PFSK-1 (cell line): ENCODE data around the gene FNDC10.

Experiments
- FOXP2 ChIP-seq: optimal IDR thresholded peaks from 2 replicates; pipeline ENCODE3; 2011; ENCODE audit warnings: borderline replicate concordance, control low read depth, inconsistent platforms; ENCODE audit not compliant: insufficient read depth; ENCODE audit errors: extremely low read length, extremely low read depth
- POLR2AphosphoS5 ChIP-seq: IDR thresholded peaks from 2 replicates; pipeline ENCODE4 v1.6.1; 2012; ENCODE audit warnings: low read depth, mild to moderate bottlenecking, control low read depth, low read length, moderate library complexity
- TAF1 ChIP-seq: IDR thresholded peaks from 2 replicates; pipeline ENCODE4 v1.6.1; 2012; ENCODE audit warnings: low read length, control low read depth, borderline replicate concordance; ENCODE audit not compliant: insufficient read depth
- TF ChIP-seq, protein P1 (sequence below), 2 experiments: IDR thresholded peaks; 2 replicates each; pipeline versions ENCODE4 v1.6.1 to v1.8.0; 2011 to 2012; ENCODE audit warnings: low read depth in 2 of 2, low read length in 2 of 2, control low read depth in 1 of 2, inconsistent platforms in 1 of 2, mild to moderate bottlenecking in 1 of 2, moderate library complexity in 1 of 2; ENCODE audit not compliant: insufficient read depth in 1 of 2

GRCh38 chr1:1552263-1552639, 47.7 kb downstream of the FNDC10 start:
- TF ChIP-seq, protein P1, sequence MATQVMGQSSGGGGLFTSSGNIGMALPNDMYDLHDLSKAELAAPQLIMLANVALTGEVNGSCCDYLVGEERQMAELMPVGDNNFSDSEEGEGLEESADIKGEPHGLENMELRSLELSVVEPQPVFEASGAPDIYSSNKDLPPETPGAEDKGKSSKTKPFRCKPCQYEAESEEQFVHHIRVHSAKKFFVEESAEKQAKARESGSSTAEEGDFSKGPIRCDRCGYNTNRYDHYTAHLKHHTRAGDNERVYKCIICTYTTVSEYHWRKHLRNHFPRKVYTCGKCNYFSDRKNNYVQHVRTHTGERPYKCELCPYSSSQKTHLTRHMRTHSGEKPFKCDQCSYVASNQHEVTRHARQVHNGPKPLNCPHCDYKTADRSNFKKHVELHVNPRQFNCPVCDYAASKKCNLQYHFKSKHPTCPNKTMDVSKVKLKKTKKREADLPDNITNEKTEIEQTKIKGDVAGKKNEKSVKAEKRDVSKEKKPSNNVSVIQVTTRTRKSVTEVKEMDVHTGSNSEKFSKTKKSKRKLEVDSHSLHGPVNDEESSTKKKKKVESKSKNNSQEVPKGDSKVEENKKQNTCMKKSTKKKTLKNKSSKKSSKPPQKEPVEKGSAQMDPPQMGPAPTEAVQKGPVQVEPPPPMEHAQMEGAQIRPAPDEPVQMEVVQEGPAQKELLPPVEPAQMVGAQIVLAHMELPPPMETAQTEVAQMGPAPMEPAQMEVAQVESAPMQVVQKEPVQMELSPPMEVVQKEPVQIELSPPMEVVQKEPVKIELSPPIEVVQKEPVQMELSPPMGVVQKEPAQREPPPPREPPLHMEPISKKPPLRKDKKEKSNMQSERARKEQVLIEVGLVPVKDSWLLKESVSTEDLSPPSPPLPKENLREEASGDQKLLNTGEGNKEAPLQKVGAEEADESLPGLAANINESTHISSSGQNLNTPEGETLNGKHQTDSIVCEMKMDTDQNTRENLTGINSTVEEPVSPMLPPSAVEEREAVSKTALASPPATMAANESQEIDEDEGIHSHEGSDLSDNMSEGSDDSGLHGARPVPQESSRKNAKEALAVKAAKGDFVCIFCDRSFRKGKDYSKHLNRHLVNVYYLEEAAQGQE (IDR thresholded peaks at IDR 0.05; ENCODE audit: insufficient read depth in 1 of 2, low read depth in 2 of 2, low read length in 2 of 2): no peak
- TF ChIP-seq TAF1 (no peak), POLR2AphosphoS5 (no peak), FOXP2 (no peak)
